Endodermal cell (in vitro differentiated cells): ENCODE data around the gene FKRP. TPM values are rescaled to one million over a fixed set of nuclear protein-coding genes. Genes with fewer than 3 reads are reported as not detected.
"Not testable (repeated sequence)": the region's sequence is repeated elsewhere in the genome, so short reads cannot be mapped to it uniquely, and the experiment has no call there.

ENCODE experiments used
- DNase-seq: peaks from one replicate; pipeline ENCODE4 v3.0.0-alpha.2; 2017
- H3K27ac ChIP-seq: 2 replicates; pipeline ENCODE4 v1.5.1; 2013; ENCODE audit warnings: mild to moderate bottlenecking, low read depth, low read length, moderate library complexity
- H3K27me3 ChIP-seq: 2 replicates; pipeline ENCODE4 v1.6.1; 2013; ENCODE audit warnings: mild to moderate bottlenecking, low read length, moderate library complexity; ENCODE audit not compliant: insufficient read depth, control insufficient read depth, poor library complexity, severe bottlenecking
- H3K36me3 ChIP-seq: 2 replicates; pipeline ENCODE4 v1.7.0; 2013; ENCODE audit warnings: mild to moderate bottlenecking, low read length, moderate library complexity; ENCODE audit not compliant: control insufficient read depth, insufficient read depth
- H3K4me1 ChIP-seq: one replicate; pipeline ENCODE4 v1.7.0; 2013; ENCODE audit warnings: low read length; ENCODE audit not compliant: control insufficient read depth, insufficient read depth
- H3K4me3 ChIP-seq: 2 replicates; pipeline ENCODE4 v1.5.1; 2013; ENCODE audit warnings: mild to moderate bottlenecking, low read length, moderate library complexity
- H3K9ac ChIP-seq: 2 replicates; pipeline ENCODE4 v1.6.1; 2013; ENCODE audit warnings: mild to moderate bottlenecking, low read length, moderate library complexity; ENCODE audit not compliant: poor library complexity, severe bottlenecking; ENCODE audit errors: extremely low read depth
- H3K9me3 ChIP-seq: 2 replicates; pipeline ENCODE4 v1.6.1; 2013; ENCODE audit warnings: mild to moderate bottlenecking, low read length, moderate library complexity; ENCODE audit not compliant: control insufficient read depth
- H3K27ac Mint-ChIP-seq: 2 replicates; pipeline ENCODE4 v1.8.0; 2020; ENCODE audit warnings: mixed read lengths
- H3K27me3 Mint-ChIP-seq: 2 replicates; pipeline ENCODE4 v1.8.0; 2021; ENCODE audit warnings: mild to moderate bottlenecking, mixed read lengths; ENCODE audit not compliant: insufficient read depth
- H3K36me3 Mint-ChIP-seq: 2 replicates; pipeline ENCODE4 v1.8.0; 2020; ENCODE audit warnings: low read depth, mixed read lengths
- H3K4me1 Mint-ChIP-seq: 2 replicates; pipeline ENCODE4 v1.8.0; 2020; ENCODE audit warnings: mixed read lengths
- H3K4me3 Mint-ChIP-seq: 2 replicates; pipeline ENCODE4 v1.8.0; 2020; ENCODE audit warnings: mild to moderate bottlenecking, moderate library complexity, mixed read lengths
- H3K9me3 Mint-ChIP-seq: 2 replicates; pipeline ENCODE4 v1.8.0; 2020; ENCODE audit warnings: mild to moderate bottlenecking, mixed read lengths
- WGBS, 2 experiments: methylation state at CpG; one replicate each; pipeline versions ENCODE4 v1.1.5 to v1.1.7; 2013; ENCODE audit warnings: missing lambda C conversion rate in 2 of 2, mixed read lengths in 1 of 2; ENCODE audit not compliant: insufficient coverage in 1 of 2, insufficient read length in 1 of 2; 5-methylcytosine and 5-hydroxymethylcytosine counted together
- total RNA-seq, 2 donors: library from RNA; stranded (reverse); fragmentation: NEBNext Ultra II Directional in 1 of 2; extraction: Animal tissue kit (Norgen Biotek cat#: 25700) in 1 of 2; gene quantifications; 2 replicates in 1 of 2; 3 replicates in 1 of 2; pipeline ENCODE4 v1.2.1, GENCODE V29; 2021
- TF ChIP-seq, protein P1 (sequence below): fragments of 200-600 bp; sonication (generic); conservative IDR thresholded peaks from 2 replicates; pipeline ENCODE4 v1.5.0; 2021; ENCODE audit warnings: antibody characterized with exemption, mild to moderate bottlenecking

FKRP gene
- total RNA-seq, 2 donors from 2014 or later: 19.8 to 33.7 TPM

GRCh38 chr19:46776927-46777911 is 31.4 kb downstream of the FKRP start:
- peak; percentile 95 for DNase-seq
- Histone ChIP-seq H3K27me3 (no peaks in the 10 kb centered on the region), H3K4me3 (no peak overlapping the region), H3K27ac (no peak overlapping the region), H3K4me1 (no peaks in the 10 kb centered on the region), H3K36me3 (peaks cover 29% of the 10 kb centered on the region), H3K9ac (no peak overlapping the region), H3K9me3 (no peaks in the 10 kb centered on the region)
- Mint-ChIP-seq H3K27me3 (no peaks in the 10 kb centered on the region), H3K4me3 (no peak overlapping the region), H3K36me3 (peaks cover 53% of the 10 kb centered on the region), H3K27ac (no peak overlapping the region), H3K4me1 (no peaks in the 10 kb centered on the region), H3K9me3 (no peaks in the 10 kb centered on the region)
- TF ChIP-seq, protein P1, sequence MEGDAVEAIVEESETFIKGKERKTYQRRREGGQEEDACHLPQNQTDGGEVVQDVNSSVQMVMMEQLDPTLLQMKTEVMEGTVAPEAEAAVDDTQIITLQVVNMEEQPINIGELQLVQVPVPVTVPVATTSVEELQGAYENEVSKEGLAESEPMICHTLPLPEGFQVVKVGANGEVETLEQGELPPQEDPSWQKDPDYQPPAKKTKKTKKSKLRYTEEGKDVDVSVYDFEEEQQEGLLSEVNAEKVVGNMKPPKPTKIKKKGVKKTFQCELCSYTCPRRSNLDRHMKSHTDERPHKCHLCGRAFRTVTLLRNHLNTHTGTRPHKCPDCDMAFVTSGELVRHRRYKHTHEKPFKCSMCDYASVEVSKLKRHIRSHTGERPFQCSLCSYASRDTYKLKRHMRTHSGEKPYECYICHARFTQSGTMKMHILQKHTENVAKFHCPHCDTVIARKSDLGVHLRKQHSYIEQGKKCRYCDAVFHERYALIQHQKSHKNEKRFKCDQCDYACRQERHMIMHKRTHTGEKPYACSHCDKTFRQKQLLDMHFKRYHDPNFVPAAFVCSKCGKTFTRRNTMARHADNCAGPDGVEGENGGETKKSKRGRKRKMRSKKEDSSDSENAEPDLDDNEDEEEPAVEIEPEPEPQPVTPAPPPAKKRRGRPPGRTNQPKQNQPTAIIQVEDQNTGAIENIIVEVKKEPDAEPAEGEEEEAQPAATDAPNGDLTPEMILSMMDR: no peak
- 95 to 99% methylated on average over 19 to 32 of the region's 33 CpGs for WGBS, 2 experiments

- peaks cover 37% of the 10 kb centered on the region for H3K36me3 ChIP-seq
- WGBS, 2 experiments: 94 to 100% methylated on average over 6 to 12 of the region's 12 CpGs
- H3K4me1 ChIP-seq, H3K27ac ChIP-seq, H3K9me3 Mint-ChIP-seq, H3K27me3 ChIP-seq, H3K27ac Mint-ChIP-seq, H3K9ac ChIP-seq, H3K27me3 Mint-ChIP-seq, H3K4me1 Mint-ChIP-seq, DNase-seq, H3K9me3 ChIP-seq, H3K4me3 ChIP-seq, H3K4me3 Mint-ChIP-seq: not testable (repeated sequence)
- H3K36me3 Mint-ChIP-seq: peaks cover 62% of the 10 kb centered on the region
Measured at GRCh38 chr19:46777956-46778645, 32.2 kb downstream of the FKRP start.

DNA sequence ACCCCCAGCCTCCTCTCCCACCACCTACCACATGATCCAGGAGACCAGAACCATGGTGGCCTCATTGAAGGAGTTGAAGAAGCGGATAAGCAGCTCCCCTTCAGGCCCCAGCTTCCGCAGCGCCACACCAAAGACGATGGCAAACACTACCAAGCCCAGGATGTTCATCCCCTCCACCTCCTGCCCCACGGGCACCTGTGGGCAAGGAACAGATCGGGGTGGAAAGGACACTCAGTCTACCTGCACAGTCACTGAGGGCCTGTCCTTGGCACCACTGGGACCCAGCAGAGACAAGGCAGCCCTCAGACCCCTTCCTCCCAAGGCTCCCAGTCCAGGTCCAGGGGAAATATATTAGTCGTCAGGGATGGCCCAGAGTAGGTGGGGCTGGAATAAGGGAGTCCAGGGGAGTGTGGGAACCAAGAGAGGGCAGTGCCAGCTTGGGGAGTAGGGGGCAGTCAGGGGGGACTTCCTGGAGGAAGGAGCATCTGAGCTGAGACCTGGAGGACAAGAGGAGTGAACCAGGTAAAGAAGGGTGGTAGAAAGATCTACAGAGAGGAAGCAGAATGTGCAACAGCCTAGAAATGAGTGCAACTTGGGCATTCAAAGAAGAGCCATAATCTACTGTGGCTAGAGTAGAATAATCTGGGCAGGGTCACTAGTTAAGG is 36.6 kb downstream of the FKRP start:
- H3K4me1 ChIP-seq: peaks cover 2% of the 10 kb centered on the region
- WGBS, 2 experiments: 94 to 96% methylated on average over 5 to 7 of the region's 7 CpGs
- no peaks in the 10 kb centered on the region for H3K9me3 ChIP-seq
- Mint-ChIP-seq H3K27ac (peak overlapping the region; percentile 52), H3K4me3 (no peak overlapping the region), H3K36me3 (peaks cover 54% of the 10 kb centered on the region), H3K4me1 (peaks cover 23% of the 10 kb centered on the region), H3K9me3 (no peaks in the 10 kb centered on the region), H3K27me3 (peaks cover 10% of the 10 kb centered on the region)
- no peak overlapping the region for H3K9ac ChIP-seq
- H3K36me3 ChIP-seq: peaks cover 27% of the 10 kb centered on the region
- no peak for DNase-seq
- H3K27me3 ChIP-seq: no peaks in the 10 kb centered on the region
- TF ChIP-seq, protein P1: no peak
- no peak overlapping the region for H3K27ac ChIP-seq
- H3K4me3 ChIP-seq: no peak overlapping the region
